Stimulated activated CD4-positive, alpha-beta T cell treated with anti-CD3 and anti-CD28 coated beads, TNF-alpha, amount 100 ng/mL, for 48 hours (primary cell): ENCODE measurements around the gene ADGRA3.
A peak's percentile ranks its signal among the peaks of the same experiment; 100 is the strongest.
"Not testable (repeated sequence)": the region's sequence is repeated elsewhere in the genome, so short reads cannot be mapped to it uniquely, and the experiment has no call there.

Source experiments
- DNase-seq, 3 donors: peaks; one replicate each; pipeline ENCODE4 v3.0.0-alpha.2; 2020; ENCODE audit warnings: low read depth in 3 of 3

ADGRA3 gene

DNA sequence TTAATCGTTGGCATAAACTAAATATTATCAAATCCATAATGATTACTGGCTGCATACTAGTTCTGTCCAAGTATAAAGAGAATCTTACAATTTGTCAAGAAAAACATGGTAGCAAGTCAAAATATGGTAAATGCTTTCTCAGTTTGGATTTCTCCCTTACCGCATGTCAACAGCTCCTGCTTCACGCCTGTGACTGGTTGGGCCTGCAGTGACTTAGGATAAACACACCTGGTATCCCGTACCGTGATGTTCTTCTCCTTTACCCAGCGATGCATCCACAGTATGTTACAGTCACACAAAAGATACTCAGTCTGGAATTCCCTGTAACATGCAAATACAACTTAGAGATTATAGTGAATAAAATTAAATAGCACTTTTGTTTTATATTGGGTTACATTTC is 71.1 kb downstream of the ADGRA3 start:
- no peak for DNase-seq

DNA sequence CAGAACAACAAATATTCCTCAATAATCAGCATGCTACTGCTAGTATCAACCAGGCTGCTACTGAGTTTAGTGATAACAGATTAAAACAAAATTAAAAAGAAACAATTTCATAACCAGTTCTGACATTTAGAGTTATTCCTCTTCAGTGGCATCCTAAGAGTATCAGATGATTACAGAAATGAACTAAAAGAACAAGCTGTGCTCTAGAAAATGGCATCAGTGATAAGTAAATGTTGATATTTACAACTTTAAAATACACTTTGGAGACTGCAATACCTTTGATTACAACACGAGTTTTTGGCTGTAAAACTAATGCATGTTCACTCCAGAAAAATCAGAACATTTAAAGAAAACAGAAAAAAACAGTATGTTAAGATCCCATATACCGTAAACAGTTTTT is 72.9 kb downstream of the ADGRA3 start:
- DNase-seq: no peak

DNA sequence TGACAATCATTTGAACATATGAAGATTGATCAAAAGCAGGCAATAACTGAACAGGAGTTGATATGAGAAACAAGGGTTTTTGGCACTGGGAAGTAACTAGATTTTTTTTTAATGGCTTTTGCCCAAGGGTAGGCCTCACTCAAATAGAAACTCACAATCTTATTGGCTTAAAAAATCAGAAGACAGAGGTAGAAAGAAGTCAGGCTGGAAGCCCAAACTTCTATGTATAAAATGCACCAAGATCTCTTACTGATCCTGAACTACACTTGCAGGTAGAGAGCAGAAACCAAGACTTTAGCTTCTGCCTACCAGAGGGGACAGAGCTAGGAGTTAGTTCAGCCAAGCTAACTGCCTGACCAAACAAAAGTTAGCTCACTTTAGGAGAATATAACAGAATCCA is 74.9 kb downstream of the ADGRA3 start:
- DNase-seq: no peak

DNA sequence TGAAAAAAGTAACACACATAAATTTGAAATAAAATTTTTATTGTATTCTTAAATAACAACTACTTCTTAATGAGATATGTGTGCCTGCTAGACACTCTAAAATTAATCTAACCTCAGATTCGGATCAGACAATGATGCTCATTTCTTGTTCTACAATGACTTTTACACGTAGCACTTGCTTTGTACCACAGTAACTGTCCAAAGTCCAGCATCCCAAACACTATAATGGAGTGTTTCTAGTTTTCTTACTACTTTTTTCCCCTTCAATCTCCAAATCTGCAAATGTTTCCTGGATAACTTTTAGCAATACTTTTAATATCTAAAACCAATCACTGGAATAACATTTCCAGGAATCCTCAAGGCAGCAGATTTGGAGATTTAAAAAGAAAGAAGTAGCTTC is 75.9 kb downstream of the ADGRA3 start:
- DNase-seq: no peak

DNA sequence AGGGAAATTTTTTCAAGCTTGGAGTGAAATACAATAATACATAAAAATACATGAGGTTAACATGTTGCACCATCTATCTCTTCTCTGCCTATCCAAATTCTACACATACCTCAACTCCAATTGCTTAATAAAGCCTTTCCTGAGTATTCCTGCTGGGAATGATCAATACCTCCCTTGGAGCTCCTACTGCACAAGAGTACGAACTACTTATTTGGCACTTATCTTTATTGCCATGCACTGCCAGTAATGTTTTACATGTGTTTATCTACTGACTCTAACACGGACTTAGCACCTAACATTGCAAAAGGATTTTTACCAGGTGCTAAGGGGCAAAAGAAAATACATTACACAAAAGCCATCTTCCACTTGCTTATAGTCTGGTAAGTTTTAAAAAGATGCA is 80.2 kb downstream of the ADGRA3 start:
- DNase-seq: no peak

DNA sequence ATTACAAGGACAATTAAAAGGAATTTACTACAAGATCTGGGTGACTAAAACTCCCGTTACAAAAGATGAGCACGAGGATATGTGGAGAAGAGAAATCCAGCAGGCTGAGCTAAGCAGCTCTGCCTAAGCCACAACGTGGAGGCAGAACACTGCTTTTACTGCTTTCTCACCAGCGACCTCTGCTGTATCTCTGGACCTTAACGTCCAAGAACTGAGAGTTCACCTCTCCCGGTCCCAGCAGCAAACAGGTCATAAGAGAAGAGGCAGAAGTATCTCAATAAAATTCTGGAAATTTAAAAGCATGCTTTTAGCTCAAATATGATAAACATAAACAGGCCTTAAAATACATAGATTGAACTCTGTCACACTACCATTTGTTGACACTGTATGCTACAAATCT is 81.0 kb downstream of the ADGRA3 start:
- DNase-seq: no peak

DNA sequence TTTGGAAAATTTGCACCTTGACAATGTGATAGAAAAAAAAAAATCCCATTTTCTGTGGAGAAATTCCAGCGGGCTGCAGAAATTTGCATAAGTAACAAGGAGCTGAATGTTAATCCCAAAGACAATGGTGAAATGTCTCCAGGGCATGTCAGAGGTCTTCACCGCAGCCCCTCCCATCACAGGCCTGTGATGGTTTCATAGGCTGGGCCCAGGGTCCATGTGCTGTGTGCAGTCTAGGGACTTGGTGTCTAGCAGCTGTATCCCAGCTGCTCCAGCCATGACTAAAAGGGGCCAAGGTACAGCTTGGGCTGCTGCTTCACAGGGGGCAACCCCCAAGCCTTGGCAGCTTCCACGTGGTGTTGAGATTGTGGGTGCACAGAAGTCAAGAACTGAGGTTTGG is 85.2 kb downstream of the ADGRA3 start:
- no peak for DNase-seq

DNA sequence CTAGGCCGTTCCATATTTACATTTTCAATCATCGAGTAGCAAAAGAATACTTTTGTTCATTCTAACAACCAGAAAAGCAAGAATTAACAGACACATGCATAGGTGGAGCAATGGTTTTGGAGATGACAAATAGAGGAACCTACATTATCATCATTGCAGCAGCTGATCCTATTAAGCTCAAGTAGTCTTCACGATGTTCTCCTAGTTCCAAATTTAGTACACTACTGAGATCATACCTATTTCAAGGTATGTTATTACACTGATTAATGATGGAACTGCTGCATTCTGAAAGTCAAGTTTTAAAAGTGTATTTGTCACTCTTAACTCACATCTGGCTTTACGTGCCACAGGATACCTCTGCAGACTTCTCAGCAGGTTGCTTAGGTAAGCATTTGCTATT is 87.4 kb downstream of the ADGRA3 start:
- DNase-seq: no peak

DNA sequence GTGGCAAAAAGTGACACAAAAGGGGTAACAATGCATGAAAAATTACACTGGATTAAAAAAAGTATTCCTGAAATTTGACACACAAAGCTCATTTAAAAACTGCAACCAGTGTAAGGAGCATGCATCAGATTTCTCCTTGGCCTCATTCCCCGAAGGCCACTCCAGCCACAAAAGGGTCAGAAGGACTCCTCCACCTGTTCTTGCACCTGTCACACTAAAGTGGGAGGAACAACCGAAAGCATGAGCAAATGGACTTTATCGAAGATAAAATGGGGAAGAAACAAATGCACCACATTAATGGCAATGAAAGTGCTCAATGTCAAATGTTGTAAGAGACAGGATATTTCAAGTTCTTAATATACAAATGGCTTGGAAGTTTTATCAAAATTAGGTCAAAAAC is 88.2 kb downstream of the ADGRA3 start:
- no peak for DNase-seq

DNA sequence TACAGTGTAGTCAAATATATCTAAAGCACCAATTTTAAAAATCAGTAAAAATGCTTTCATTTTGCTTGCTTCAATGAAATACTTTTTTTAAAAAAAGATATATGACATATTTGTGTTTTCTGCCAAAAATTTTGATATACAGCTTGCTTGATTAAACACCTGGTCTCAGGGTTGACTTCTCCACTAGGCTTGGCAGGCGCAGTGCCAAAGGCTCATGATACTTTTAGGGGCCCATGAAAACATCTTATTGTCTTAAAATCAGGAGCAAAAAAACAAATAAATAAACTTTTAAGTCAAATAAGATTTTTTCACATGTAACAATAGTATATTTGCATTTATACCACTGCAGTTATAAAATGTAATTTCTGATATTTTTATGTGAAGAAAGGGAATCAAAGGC is 95.6 kb downstream of the ADGRA3 start:
- no peak for DNase-seq

DNA sequence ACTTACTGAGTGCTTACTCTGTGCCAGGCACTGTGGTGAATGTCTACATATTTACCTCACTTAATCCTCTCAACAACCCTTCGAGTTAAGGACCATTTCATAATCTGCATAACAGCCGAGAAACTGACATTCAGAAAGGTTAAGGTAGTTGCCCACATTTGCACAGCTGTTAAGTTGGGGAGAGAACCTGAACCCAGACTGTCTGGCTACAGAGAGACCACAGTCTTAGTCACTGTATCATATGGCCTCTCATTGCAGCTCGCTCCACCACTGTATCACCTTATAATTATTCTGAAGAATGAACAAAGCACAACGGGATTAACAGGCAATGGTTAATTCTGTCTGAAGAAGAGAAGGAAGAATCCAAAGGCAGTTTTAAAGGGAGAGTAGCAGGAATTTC is 98.5 kb downstream of the ADGRA3 start:
- DNase-seq: no peak

DNA sequence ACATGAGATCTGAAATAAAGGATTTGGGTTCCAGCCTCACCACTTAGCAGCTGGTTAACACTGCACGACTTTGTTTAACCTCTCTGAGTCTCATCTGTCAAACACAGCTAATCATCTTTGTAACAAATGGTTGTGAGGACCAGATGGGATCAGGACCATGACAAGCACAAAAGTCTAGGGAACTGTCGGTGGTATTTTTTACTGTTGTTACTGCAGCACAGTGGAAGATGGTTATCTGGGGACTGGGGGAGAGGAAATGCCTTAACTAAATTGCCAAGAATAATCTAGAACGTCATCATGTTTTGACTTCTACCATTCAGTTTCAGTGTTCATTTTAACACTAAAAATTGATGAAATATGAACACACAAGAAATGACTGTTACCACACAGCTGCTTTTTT is 99.5 kb downstream of the ADGRA3 start:
- no peak for DNase-seq

DNA sequence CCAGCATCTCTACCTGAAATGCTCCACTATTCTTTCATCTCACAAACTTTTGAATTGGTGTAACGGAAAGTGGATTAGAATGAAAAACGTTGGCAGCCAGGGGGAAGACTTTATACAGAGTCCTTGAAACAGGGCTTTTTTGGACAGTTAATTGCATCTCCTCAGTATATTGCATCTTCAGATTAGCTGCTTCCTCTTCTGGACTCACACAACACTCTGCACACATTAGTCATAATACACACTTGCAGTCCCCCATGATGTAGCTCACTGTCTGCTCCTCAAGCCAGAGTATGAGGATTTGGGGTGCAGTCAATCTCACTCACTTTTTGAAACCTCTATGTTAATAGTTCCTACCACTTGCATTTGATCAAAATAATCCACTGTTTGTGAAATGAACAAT is 101.0 kb downstream of the ADGRA3 start:
- DNase-seq: no peak

DNA sequence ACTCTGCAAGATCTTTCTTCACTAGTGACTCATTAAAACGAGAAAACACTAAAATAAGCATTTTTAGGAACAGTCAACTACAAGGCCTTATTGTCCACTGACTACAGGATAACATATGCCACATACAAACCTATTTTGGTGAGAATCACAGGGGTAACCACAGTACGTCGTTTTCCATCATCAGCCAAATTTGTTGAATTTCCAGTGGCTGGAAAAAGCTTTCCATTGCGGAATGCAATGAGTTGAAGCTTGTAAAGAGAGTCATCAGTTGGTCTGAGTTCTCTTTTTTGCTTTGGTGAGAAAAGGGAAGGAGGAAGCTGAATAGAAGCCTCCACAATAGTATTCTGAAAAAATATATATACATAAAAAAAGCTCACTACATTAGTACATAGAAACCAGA is 102.4 kb downstream of the ADGRA3 start:
- DNase-seq: no peak

DNA sequence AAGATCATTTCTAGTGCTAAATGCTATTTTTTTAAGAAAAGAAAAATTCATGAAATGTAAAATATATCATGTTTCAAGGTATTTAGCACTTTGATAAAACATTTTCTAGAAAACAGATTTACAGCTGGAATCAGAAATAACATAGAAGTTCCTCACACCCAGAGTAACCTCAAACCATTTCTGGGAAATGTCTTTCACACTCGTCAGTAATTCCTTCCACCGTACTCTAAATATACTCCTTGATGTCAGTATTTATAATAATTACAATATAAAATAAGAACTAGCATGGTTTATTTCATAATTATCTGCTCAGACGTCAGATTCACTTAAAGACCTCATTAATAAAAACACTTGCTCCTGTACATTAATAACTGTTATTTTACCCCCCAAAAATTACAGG is 103.9 kb downstream of the ADGRA3 start:
- no peak for DNase-seq

DNA sequence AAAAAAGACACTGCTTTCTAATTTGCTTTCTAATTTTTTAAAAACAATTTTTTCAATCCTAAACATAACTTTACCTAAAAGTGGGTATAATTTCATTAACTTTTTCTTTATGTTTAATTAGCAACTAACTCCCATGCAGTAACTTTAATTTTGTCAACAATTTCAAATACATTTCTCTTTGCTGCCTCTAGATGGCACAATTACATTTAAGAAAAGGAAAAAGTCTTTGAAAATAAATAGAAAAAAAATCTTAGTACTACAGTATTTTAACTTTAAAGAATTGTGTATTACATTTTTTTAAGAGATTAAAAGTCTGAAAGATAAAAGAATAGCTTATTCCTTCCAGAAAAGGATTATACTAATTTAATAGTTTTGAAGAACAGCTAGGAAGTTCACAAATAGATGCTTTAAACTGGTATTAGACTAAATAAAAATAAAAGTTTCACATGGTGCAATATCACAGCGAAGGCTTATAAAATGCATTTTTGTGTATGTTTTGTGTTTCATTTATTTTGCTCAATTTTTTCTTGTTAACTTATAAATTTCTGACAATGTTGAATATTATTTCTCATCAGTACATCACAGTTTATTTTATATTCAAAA is 105.1 kb downstream of the ADGRA3 start:
- DNase-seq: no peak

DNA sequence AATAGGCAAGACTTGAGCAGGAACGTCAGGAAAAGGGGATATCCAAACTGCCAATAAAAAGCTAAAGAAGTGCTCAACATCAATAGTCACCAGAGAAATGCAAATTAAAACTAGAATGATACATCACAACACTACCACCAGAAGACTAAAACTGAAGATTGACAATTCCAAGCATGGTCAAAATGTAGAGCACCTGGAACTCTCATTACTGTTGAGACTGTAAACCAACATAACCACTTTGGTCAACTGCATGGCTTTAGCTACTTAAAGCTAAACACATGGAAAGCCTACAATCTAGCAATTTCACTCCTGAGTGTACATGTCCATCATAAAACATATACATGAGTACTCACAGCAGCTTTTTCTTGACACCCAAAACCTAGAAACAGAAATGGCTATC is 107.4 kb downstream of the ADGRA3 start:
- no peak for DNase-seq

DNA sequence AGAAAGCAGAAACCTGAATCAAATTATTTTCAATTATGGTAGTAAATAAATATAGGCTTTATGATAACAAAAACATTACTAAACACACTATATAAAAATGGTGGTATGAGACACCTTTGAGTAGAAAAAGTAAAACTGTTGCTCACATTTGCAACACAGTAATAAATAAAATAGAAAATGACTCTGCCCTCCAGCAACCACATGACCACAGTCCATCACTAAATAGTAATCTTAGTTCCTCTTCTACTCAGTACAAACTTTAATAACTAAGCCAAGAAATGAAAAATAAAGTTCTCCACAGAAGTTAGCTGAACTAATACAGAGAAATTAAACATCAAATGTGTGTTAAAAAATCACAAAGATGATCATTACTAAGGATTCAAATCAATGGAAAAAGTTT is 108.5 kb downstream of the ADGRA3 start:
- no peak for DNase-seq

DNA sequence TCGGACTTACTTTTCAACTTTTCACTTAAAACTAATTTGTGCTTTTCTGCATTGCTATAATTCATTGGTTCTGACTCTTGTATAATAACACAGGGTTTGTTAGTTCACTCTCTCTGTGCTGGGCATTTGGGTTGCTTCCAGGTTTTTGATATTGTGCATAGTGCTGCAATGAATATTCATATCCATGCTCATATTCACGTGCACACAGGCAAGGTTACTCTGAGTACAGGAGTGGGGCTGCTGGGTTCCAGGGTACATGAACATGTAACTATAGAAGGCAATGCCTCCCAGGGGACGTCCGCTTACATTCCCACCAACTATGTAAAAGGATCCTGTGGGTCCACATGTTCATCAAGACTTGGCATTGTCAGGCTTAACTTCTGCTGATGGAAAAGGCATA is 117.2 kb downstream of the ADGRA3 start:
- DNase-seq: no peak

DNA sequence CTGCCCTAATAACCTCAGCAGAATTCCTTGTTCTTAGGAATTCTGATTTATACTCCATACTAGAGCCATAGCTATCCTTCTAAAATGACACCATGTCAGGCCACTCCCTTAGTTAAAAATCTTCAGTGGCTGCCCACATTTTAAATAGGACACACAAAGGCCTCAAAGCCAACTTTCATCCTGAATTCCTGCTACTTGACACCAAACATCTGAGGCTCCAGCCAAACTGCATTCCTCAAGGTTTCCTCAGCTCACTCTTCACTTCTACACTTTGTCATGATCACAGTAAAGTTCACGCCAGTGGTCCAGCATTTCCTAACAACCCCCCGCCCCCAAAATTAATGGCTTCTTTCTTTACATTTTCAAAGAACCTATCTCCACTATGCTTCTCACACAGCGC is 124.3 kb downstream of the ADGRA3 start:
- DNase-seq: no peak

DNA sequence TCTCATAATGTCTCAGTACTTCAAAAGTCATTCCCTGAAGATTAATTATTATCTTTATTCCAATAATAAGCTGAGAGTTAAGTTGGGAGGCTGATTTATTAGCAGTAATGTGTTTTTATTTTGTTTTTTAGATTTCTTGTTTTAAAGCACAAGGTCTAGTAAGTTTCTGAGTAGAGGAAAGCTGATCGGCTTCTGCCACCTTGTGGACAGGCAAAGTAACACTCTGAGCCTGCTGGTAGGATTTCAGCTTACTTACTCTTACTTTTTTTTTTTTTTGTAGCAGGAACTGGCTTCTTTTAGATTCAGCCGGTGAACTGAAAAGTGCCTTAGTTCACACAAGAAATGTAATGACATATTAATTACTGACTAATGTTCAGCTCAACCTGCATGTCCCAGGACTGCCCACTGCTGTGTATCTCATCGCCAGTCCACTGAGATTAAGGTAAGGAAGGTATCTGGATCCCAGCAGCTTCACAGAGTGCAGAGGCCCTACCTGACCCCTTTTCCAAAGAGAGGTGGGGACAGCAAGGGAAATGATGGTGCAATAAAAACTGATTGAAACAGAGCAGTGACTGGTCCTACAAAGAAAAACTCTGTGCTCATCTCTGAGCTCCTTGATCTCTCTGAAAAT is 126.5 kb downstream of the ADGRA3 start:
- DNase-seq: peak in 1 of 3 donors; percentile 3

DNA sequence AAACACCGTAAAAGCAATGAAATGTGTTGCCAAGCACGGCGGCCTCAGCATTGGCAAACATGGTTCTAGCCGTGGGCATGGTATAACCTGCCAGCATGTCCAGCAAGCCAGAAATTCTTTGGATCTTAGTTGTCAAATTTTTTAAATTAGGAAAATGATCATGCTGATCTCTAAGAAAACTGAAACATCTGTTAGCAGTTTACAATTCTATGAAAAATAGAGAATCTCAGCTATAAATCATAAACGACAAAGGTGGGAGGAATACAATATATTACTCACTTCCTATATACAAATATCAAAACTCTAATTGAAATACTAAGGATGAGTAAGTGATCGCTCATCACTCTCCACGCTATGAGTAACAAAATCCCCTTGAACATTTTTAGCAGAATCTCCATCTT is 130.3 kb downstream of the ADGRA3 start:
- no peak for DNase-seq

DNA sequence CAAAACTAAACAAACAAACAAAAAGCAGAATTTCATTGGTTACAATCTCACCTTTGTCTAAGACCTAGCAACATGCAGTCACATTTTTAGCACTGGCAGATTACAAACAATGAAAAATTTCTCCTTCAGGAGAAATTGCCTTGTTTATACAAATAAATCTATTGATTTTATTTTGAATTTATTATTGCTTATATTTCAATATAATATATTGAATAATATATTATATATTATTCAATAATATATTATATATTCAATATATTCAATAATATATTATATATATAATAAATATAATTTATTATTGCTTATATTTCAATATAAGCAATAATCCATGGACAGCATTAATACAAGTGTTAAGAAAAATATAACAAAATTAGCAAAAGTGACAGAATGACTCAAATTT is 131.7 kb downstream of the ADGRA3 start:
- DNase-seq: no peak

DNA sequence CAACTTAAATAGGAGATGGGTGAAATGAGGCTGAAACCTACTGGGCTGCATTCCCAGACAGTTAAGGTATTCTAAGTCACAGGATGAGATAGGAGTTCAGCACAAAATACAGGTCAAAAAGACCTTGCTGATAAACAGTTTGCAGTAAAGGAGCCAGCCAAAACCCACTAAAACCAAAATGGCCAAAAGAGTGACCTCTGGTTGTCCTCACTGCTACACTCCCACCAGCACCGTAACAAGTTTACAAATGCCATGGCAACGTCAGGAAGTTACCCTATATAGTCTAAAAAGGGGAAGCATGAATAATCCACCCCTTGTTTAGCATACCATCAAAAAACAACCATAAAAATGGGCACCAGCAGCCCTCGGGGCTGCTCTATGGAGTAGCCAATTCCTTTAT is 133.7 kb downstream of the ADGRA3 start:
- DNase-seq: not testable (repeated sequence)
